Femur (tissue), 1 donor: ENCODE data around the gene CFAP161.

Experiments
- DNase-seq: peaks from one replicate; pipeline ENCODE4 v3.0.0-alpha.2; 2017

CFAP161 gene

GRCh38 chr15:81160312-81161159, 26.5 kb downstream of the CFAP161 start:
- DNase-seq, result peak; percentile 88

GRCh38 chr15:81161160-81161673, 27.1 kb downstream of the CFAP161 start:
- no peak for DNase-seq

GRCh38 chr15:81161851-81162250, 27.8 kb downstream of the CFAP161 start:
- no peak for DNase-seq

- DNase-seq, result no peak
These were observed 30.1 kb downstream of the CFAP161 start for GRCh38 chr15:81163961-81164800.

GRCh38 chr15:81165535-81165934, 31.5 kb downstream of the CFAP161 start:
- DNase-seq, result no peak

GRCh38 chr15:81166636-81167305, 32.7 kb downstream of the CFAP161 start:
- DNase-seq, result no peak

GRCh38 chr15:81168131-81168526, 34.1 kb downstream of the CFAP161 start:
- DNase-seq, result no peak

- DNase-seq, result no peak
These were observed 34.6 kb downstream of the CFAP161 start for GRCh38 chr15:81168644-81169043.

GRCh38 chr15:81170511-81170910, 36.4 kb downstream of the CFAP161 start:
- no peak for DNase-seq

- DNase-seq, result no peak
These were observed 37.2 kb downstream of the CFAP161 start for GRCh38 chr15:81171286-81171685.

GRCh38 chr15:81174125-81174791, 40.2 kb downstream of the CFAP161 start:
- no peak for DNase-seq

- DNase-seq, result no peak
These were observed 40.8 kb downstream of the CFAP161 start for GRCh38 chr15:81174792-81175327.

GRCh38 chr15:81175496-81175895, 41.4 kb downstream of the CFAP161 start:
- no peak for DNase-seq

- peak; percentile 43 for DNase-seq
These were observed 42.3 kb downstream of the CFAP161 start for GRCh38 chr15:81176291-81176893.

GRCh38 chr15:81178365-81178764, 44.3 kb downstream of the CFAP161 start:
- no peak for DNase-seq

- DNase-seq, result no peak
These were observed 47.1 kb downstream of the CFAP161 start for GRCh38 chr15:81181220-81181619.

GRCh38 chr15:81182031-81182755, 48.1 kb downstream of the CFAP161 start:
- peak; percentile 53 for DNase-seq

- DNase-seq, result no peak
These were observed 48.8 kb downstream of the CFAP161 start for GRCh38 chr15:81182756-81183438.

GRCh38 chr15:81183439-81183775, 49.3 kb downstream of the CFAP161 start:
- no peak for DNase-seq

GRCh38 chr15:81184188-81184587, 50.1 kb downstream of the CFAP161 start:
- DNase-seq, result no peak
